ENCODE results near the gene COL6A3.

COL6A3 gene

DNA sequence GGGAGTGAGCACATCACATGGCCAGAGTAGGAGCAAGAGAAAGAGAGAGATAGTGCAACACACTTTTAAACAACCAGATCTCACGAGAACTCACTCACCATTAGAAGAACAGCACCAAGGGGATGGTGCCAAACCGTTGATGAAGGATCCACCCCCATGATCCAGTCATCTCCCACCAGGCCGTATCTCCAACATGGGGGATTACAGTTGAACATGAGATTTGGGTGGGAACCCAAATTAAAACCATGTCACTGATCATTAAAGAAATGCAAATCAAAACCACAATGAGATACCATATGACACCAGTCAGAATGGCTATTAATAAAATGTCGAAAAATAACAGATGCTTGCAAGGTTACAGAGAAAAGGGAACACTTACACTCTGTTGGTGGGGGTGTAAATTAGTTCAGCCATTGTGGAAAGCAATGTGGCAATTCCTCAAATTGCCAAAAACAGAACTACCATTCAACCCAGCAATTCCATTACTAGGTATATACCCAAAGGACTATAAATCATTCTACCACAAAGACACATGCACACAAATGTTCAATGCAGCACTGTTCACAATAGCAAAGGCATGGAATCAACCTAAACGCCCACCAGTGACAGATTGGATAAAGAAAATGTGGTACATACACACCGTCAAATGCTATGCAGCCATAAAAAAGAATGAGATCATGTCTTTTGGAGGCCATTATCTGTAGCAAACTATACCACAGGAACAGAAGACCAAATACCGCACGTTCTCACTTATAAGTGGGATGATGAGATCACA is 137.1 kb downstream of the COL6A3 start:
- H3K27ac ChIP-seq: no peak overlapping the region
- no peak overlapping the region for H3K4me3 ChIP-seq
- DNase-seq (ENCODE audit: low spot score): no peak
- TF ChIP-seq, protein P1, sequence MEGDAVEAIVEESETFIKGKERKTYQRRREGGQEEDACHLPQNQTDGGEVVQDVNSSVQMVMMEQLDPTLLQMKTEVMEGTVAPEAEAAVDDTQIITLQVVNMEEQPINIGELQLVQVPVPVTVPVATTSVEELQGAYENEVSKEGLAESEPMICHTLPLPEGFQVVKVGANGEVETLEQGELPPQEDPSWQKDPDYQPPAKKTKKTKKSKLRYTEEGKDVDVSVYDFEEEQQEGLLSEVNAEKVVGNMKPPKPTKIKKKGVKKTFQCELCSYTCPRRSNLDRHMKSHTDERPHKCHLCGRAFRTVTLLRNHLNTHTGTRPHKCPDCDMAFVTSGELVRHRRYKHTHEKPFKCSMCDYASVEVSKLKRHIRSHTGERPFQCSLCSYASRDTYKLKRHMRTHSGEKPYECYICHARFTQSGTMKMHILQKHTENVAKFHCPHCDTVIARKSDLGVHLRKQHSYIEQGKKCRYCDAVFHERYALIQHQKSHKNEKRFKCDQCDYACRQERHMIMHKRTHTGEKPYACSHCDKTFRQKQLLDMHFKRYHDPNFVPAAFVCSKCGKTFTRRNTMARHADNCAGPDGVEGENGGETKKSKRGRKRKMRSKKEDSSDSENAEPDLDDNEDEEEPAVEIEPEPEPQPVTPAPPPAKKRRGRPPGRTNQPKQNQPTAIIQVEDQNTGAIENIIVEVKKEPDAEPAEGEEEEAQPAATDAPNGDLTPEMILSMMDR (IDR thresholded peaks at IDR 0.05): no peak

All from coronary artery (tissue), 2 donors.